ENCODE data around the gene KLHL5.

DNA sequence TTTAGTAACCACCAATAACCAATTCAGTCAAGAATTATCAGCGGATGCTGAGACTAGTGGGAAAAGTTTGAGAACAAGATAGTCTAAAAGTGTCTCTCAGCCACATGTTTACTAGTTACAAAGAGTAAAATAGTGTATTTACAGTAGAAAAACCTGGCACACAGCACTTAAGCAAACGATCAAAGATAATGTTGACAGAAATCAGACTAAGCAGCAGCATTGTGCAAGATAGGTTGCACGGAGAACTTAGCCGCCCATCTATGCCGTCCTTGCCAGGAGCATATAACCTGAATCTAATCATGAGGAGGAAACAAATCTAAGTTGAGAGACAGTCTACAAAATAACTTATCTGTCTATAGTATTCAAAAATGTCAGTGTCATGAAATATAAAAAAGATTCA, 35.3 kb downstream of the KLHL5 start:
- TF ChIP-seq, protein P1, sequence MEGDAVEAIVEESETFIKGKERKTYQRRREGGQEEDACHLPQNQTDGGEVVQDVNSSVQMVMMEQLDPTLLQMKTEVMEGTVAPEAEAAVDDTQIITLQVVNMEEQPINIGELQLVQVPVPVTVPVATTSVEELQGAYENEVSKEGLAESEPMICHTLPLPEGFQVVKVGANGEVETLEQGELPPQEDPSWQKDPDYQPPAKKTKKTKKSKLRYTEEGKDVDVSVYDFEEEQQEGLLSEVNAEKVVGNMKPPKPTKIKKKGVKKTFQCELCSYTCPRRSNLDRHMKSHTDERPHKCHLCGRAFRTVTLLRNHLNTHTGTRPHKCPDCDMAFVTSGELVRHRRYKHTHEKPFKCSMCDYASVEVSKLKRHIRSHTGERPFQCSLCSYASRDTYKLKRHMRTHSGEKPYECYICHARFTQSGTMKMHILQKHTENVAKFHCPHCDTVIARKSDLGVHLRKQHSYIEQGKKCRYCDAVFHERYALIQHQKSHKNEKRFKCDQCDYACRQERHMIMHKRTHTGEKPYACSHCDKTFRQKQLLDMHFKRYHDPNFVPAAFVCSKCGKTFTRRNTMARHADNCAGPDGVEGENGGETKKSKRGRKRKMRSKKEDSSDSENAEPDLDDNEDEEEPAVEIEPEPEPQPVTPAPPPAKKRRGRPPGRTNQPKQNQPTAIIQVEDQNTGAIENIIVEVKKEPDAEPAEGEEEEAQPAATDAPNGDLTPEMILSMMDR (conservative IDR thresholded peaks at IDR 0.05; ENCODE audit: low read depth, low read length) = no peak
- TF ChIP-seq EZH2 (IDR thresholded peaks at IDR 0.05; ENCODE audit: low read length, unreplicated experiment) = no peak

Data from PC-3 (cell line).